Lower leg skin (tissue), 4 donors: ENCODE measurements around the gene ADAMTS16. TPM values are rescaled to one million over a fixed set of nuclear protein-coding genes. Genes with fewer than 3 reads are reported as not detected.

Experiments used
- DNase-seq, 2 donors: peaks; one replicate each; pipeline ENCODE4 v3.0.0-alpha.2; 2019; ENCODE audit warnings: low spot score in 2 of 2
- H3K4me3 ChIP-seq: fragments of 200-600 bp; sonication (generic); 2 replicates; pipeline ENCODE4 v1.5.1; 2017; ENCODE audit warnings: mild to moderate bottlenecking, low read depth; ENCODE audit not compliant: poor library complexity, severe bottlenecking
- POLR2A ChIP-seq, 2 donors: fragments of 450-650 bp; IDR thresholded peaks; one replicate each; pipeline ENCODE4 v1.6.1; 2016 to 2017; ENCODE audit warnings: antibody characterized with exemption in 2 of 2, mild to moderate bottlenecking in 1 of 2, moderate library complexity in 1 of 2
- WGBS, 2 donors: methylation state at CpG; one replicate each; pipeline ENCODE4 v1.1.5; 2018; 5-methylcytosine and 5-hydroxymethylcytosine counted together
- intact Hi-C: fragments of 100-400 bp; cut with DNase I; formaldehyde crosslinking; loops from one replicate; pipeline ENCODE4 v1.15.0; 2023; ENCODE audit warnings: low total_unique reads
- total RNA-seq, 4 donors: library from RNA; depleted of rRNA; stranded (reverse); fragments of >200 nt; gene quantifications; one replicate each; pipeline ENCODE4 v1.1.0, GENCODE V29; 2016
- TF ChIP-seq, protein P1 (sequence below), 3 donors: fragments of 450-650 bp; IDR thresholded peaks; one replicate each; pipeline ENCODE4 v1.5.1; 2016; ENCODE audit warnings: antibody characterized with exemption in 3 of 3, mild to moderate bottlenecking in 3 of 3, moderate library complexity in 2 of 3

Gene ADAMTS16
- total RNA-seq, 4 donors from 2014 or later = 0.55 TPM; not detected in 3

DNA sequence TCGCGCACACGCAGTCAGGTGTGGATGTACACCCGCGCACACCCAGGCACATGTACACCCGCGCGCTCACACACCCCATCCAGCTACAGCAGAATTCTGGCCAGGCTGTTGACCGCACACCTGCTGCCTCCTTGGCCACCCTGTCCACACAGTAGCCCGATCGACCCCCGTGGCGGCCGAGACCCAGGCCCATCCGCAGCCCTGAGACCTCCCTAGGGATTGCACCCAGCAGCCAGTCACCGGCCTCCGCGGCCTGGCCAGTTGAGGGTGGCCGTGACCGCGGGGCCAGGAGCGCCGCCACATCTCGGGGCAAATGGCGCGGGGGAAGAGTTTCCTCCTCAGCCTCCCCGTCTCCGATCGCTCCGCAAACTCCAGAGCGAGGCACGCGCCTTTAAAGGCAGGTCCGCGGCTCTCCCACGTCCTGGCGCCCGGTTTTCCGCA lies 774 bp upstream of the ADAMTS16 start:
- DNase-seq = no peak
- 47 to 56% methylated on average over 8 to 18 of the region's 39 CpGs for WGBS, 2 donors
- intact Hi-C loops = loop anchor here (5.0 kb wide), 1 partner anchor 278 kb away; no protein-coding TSS in a partner anchor
- no peak for TF ChIP-seq POLR2A (IDR thresholded peaks at IDR 0.05)
- TF ChIP-seq, protein P1, sequence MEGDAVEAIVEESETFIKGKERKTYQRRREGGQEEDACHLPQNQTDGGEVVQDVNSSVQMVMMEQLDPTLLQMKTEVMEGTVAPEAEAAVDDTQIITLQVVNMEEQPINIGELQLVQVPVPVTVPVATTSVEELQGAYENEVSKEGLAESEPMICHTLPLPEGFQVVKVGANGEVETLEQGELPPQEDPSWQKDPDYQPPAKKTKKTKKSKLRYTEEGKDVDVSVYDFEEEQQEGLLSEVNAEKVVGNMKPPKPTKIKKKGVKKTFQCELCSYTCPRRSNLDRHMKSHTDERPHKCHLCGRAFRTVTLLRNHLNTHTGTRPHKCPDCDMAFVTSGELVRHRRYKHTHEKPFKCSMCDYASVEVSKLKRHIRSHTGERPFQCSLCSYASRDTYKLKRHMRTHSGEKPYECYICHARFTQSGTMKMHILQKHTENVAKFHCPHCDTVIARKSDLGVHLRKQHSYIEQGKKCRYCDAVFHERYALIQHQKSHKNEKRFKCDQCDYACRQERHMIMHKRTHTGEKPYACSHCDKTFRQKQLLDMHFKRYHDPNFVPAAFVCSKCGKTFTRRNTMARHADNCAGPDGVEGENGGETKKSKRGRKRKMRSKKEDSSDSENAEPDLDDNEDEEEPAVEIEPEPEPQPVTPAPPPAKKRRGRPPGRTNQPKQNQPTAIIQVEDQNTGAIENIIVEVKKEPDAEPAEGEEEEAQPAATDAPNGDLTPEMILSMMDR (IDR thresholded peaks at IDR 0.05) = no peak
- H3K4me3 ChIP-seq = no peak overlapping the region

GRCh38 chr5:5140479-5141338 lies 579 bp downstream of the ADAMTS16 start:
- no peak overlapping the region for H3K4me3 ChIP-seq
- TF ChIP-seq, protein P1 (IDR thresholded peaks at IDR 0.05) = no peak
- no peak for TF ChIP-seq POLR2A (IDR thresholded peaks at IDR 0.05)
- DNase-seq = no peak
- intact Hi-C loops = no loop called here
- 1 to 2% methylated on average over 37 to 38 of the region's 57 CpGs for WGBS, 2 donors

- WGBS, 2 donors = 25 to 28% methylated on average over 4 of the region's 4 CpGs
- intact Hi-C loops = no loop called here
- no peak for TF ChIP-seq POLR2A (IDR thresholded peaks at IDR 0.05)
- TF ChIP-seq, protein P1 (IDR thresholded peaks at IDR 0.05) = no peak
- no peak overlapping the region for H3K4me3 ChIP-seq
- no peak for DNase-seq
Observed at GRCh38 chr5:5141339-5141599, 1.1 kb downstream of the ADAMTS16 start.

DNA sequence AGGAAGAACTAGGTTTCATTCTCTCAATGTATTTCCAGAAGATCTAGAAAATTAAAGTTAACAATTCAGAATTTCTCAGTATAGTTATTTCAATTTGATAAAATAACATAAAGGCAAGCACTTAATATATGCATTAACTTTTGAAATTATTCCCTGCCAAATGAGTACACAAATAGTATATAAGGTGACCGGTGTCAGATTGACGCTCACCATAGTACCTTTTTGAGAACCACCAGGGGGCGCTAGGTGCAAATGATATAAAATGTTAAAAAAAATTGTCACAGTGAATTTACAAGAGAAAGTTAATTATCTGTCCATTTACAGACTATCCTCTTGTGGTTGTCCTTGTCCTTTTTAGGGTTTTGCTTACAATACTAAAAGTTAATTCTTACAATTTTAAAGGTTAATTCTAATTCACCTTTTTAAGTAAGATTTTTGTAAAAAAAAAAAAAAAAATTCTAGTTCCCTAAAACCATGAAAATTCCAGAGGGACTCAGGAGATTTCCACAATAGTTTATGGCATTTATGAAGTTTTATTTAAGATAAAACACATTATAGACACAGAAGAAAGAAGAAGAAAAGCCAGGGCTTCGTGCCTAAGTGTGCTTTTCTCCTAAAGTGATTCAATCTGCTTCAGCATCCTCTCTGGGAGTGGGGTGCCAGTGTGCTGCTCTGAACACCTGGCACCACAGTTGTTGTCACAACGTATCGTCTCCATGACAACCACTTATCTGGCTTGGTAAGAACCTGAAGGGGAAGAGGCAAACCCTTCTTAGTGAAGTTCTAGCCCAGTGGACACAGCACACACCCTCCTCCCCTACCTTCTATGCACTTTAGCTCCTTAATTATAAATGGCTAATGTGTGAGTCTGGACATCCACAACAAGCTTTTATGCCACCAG lies 1.7 kb downstream of the ADAMTS16 start:
- H3K4me3 ChIP-seq = no peak overlapping the region
- TF ChIP-seq, protein P1 (IDR thresholded peaks at IDR 0.05) = no peak
- TF ChIP-seq POLR2A (IDR thresholded peaks at IDR 0.05) = no peak
- intact Hi-C loops = no loop called here
- DNase-seq = peak in 1 of 2 donors; percentile 41
- WGBS, 2 donors = 9 to 15% methylated on average over 6 of the region's 6 CpGs

GRCh38 chr5:5144441-5144840 lies 4.3 kb downstream of the ADAMTS16 start:
- no peak overlapping the region for H3K4me3 ChIP-seq
- intact Hi-C loops = no loop called here
- WGBS, 2 donors = 73 to 83% methylated on average over 7 of the region's 7 CpGs
- no peak for DNase-seq
- no peak for TF ChIP-seq POLR2A (IDR thresholded peaks at IDR 0.05)
